Muscle layer of duodenum (tissue), 2 donors: ENCODE measurements around the gene IGLON5.

Experiments
- H3K27ac ChIP-seq: one replicate; pipeline ENCODE4 v1.7.0; 2013; ENCODE audit warnings: mild to moderate bottlenecking, low read length
- H3K27me3 ChIP-seq: one replicate; pipeline ENCODE4 v1.7.0; 2013; ENCODE audit warnings: low read depth, mild to moderate bottlenecking, control low read depth, low read length
- H3K36me3 ChIP-seq, 2 donors: one replicate each; pipeline ENCODE4 v1.7.0; 2013; ENCODE audit warnings: low read length in 2 of 2, control low read depth in 1 of 2, mild to moderate bottlenecking in 1 of 2; ENCODE audit not compliant: insufficient read depth in 2 of 2, control insufficient read depth in 1 of 2
- H3K4me1 ChIP-seq, 2 donors: one replicate each; pipeline ENCODE4 v1.7.0; 2013; ENCODE audit warnings: low read length in 2 of 2, mild to moderate bottlenecking in 2 of 2, control low read depth in 1 of 2, moderate library complexity in 1 of 2; ENCODE audit not compliant: insufficient read depth in 2 of 2, control insufficient read depth in 1 of 2
- H3K4me3 ChIP-seq, 2 donors: one replicate each; pipeline ENCODE4 v1.7.0; 2013; ENCODE audit warnings: low read length in 2 of 2, low read depth in 1 of 2, mild to moderate bottlenecking in 1 of 2
- H3K9me3 ChIP-seq, 2 donors: one replicate each; pipeline ENCODE4 v1.7.0; 2013; ENCODE audit warnings: low read length in 2 of 2, control low read depth in 1 of 2, mild to moderate bottlenecking in 1 of 2; ENCODE audit not compliant: control insufficient read depth in 1 of 2
- donor health status: healthy.

IGLON5 gene

DNA sequence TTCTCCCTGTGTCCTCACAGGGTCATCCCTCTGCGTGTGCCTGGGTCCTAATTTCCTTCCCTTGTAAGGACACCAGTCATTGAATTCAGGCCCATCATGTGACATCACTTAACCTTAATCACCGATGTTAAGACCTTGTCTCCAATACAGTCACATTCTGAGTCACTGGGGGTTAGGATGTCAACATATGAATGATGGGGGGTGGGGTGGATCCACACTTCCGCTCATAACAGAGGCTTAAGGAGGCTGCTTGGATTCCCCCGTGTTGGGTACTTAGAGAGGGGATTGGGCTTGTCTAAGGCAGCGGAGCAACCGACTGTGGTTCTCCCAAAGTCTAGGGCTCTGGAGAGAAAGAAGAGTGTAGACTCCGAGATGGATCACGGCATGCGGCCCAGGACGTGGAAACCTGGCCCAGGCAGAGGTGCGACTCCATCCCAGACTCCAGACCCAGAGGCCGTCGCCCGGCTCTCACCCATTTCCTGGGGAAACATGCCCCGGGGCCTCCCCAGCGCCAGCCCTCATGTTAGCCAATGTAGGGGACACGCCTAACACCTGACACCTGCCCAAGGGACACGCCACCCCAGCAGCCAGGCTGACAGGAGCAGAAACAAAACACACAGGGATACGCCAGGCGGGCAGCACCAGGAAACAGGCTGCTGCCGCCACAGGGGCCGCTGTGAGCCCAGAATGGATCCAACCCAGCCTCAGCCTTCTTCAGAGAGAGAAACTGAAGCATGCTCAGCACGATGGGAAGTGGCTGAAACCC, 17.1 kb upstream of the IGLON5 start:
- Histone ChIP-seq H3K4me1 (no peaks in the 10 kb centered on the region), H3K9me3 (peaks cover 0 to 3% of the 10 kb centered on the region in 2 donors), H3K27ac (no peak overlapping the region), H3K4me3 (no peak overlapping the region), H3K36me3 (no peaks in the 10 kb centered on the region), H3K27me3 (no peaks in the 10 kb centered on the region)

DNA sequence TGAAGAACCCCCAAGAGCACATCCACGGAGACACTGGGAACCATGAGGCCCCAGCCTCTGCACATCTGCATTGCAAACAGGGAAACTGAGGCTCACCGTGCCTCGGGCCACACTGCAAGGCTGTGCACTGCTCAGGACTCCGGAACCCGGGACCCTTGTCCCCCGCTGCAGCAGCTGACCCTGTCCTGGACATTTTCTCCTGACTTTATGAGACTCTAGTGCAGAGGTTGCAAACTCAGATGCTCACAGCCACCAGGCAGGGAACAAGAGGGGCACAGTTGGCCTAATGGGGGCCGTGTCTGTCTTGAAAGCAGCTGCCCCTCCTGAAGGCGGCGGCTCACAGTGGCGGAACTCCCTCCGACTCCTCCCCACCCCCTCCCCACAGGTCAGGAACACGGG, 16.5 kb upstream of the IGLON5 start:
- Histone ChIP-seq H3K9me3 (peaks cover 0 to 3% of the 10 kb centered on the region in 2 donors), H3K27ac (no peak overlapping the region), H3K4me1 (no peaks in the 10 kb centered on the region), H3K36me3 (no peaks in the 10 kb centered on the region), H3K4me3 (no peak overlapping the region), H3K27me3 (no peaks in the 10 kb centered on the region)

DNA sequence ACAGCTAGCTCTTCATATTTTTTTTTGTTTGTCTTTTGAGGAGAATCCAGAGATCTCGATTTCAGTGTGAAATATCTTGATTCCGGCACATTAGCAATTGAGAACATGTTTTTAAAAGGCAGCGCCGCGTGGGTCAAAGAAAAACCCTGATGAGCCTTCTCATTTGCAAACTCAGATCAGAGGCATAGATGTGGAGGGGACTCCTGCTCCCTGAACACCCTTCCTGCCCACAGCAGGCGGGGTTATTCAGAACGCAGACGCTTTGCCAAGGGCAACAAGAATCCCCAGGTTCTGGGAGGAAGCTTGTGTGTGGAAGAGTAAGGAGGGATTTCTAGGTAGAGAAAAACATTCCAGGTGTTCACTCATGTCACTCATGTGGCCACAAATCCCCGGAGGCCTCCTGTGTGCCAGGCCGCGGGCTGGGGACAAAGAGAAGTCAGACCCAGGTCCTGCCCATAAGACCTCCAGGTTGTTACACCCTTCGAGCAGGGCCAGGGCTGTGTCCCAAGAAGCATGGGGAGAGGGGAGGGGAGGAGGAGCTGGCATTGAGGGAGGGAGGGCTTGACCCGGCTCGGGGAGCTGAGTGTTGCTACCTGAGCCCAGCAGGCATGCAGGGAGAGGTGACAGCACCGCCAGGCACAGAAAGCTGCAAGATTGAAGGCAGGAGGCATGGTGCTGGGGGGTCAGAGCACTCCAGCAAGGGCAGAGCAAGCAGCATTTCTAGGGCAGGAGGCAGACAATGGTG, 15.9 kb upstream of the IGLON5 start:
- Histone ChIP-seq H3K27ac (no peak overlapping the region), H3K4me1 (no peaks in the 10 kb centered on the region), H3K36me3 (no peaks in the 10 kb centered on the region), H3K4me3 (no peak overlapping the region), H3K9me3 (no peaks in the 10 kb centered on the region), H3K27me3 (no peaks in the 10 kb centered on the region)

DNA sequence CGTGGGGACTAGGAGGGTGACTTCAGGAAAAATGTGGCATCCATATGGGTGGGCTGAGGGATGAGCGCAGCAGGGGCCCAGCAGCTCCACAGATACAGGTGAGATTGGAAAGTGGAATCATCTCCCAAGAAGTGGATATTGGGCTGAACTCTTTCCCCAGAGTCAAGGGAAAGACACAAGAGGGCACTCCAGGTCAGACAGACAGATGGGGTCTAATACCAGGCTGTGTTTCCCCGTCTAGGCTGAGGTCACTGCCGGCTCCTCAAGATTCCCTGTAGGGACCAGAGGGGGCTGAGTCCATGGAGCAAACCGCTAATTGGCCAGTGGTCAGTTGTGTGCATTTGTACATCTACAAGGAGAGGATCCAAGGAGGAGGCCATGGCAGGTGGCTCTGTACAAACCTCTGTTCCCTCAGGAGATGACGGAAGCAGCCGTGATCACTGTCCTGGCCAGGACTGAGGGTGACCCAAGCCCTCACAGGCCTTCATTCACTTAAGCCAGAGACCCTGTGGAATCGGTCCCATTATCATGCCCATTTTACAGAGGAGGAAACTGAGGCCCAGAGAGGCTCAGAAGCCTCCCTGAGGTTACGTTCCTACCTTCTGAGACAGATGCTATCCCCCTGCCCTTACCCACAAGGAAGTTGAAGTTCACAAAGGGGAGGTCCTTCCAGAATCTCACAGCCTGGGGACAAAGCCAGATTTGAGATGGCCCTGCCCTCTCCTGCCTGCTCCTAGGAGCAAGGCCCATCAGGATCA, 14.9 kb upstream of the IGLON5 start:
- Histone ChIP-seq H3K4me3 (no peak overlapping the region), H3K27me3 (no peaks in the 10 kb centered on the region), H3K4me1 (no peaks in the 10 kb centered on the region)

DNA sequence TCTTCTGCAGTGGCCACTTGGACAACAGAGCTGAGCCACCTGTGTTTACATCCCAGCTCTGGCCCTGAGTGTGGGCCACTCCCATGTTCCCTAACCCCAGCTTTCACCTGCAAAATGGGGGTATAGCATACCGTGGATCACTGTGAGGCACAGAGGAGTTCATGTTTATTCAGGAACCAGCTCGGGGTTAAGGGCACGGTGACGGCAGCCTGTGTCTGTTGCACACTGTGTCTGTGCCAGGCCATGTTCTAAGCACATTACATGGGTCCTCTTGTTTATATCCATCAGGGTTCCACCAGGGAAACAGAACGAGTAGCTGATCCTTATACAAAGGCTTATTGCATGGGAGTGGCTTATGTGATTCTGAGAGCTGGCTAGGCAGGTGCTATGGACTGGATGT, 14.0 kb upstream of the IGLON5 start:
- H3K4me1 ChIP-seq, result no peaks in the 10 kb centered on the region
- no peaks in the 10 kb centered on the region for H3K27me3 ChIP-seq
- H3K27ac ChIP-seq, result no peak overlapping the region
- peaks cover 0 to 2% of the 10 kb centered on the region in 2 donors for H3K9me3 ChIP-seq
- H3K4me3 ChIP-seq, result no peak overlapping the region
- no peaks in the 10 kb centered on the region for H3K36me3 ChIP-seq

More for the DNA sequence above, 14.9 kb upstream of the IGLON5 start:
- Histone ChIP-seq H3K9me3 (no peaks in the 10 kb centered on the region), H3K27ac (no peak overlapping the region), H3K36me3 (no peaks in the 10 kb centered on the region)

DNA sequence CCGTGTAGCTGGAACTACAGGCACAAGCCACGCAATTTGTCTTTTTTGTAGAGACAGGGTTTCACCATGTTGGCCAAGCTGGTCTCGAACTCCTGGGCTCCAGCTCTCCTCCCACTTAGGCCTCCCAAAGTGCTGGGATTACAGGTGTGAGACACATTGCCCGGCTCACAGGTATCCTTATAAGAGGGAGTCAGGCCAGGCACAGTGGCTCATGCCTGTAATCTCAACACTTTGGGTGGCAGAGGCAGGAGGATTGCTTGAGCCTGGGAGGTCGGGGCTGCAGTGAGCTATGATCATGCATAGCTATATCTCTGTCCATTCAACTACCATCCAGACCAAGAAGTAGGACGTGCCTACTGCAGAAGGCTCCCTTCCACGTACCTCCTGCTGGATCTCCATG, 10.2 kb upstream of the IGLON5 start:
- Histone ChIP-seq H3K9me3 (peaks cover 0 to 24% of the 10 kb centered on the region in 2 donors), H3K27ac (no peak overlapping the region), H3K27me3 (no peaks in the 10 kb centered on the region), H3K4me1 (no peaks in the 10 kb centered on the region), H3K36me3 (no peaks in the 10 kb centered on the region), H3K4me3 (no peak overlapping the region)

DNA sequence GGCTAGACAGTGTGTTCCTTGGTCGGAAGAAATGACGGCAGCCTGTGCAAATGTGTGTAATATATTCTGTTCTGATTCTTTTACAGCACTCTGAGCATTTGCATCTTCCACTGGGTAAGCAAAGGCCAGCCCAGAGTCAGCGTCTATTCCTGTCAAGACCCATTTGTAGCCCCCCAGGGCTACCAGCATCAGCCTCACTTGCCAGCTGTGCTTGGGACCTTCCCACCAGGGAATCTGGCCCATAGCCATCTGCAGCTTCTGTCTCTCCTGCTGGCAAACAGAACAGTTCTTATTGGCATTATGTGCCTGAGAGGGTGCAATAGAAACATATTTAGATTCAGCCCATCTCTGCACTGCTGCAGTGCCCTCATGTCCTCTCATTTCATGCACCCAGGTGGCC, 6.0 kb upstream of the IGLON5 start:
- H3K36me3 ChIP-seq, result no peaks in the 10 kb centered on the region
- no peak overlapping the region for H3K27ac ChIP-seq
- H3K4me1 ChIP-seq, result no peaks in the 10 kb centered on the region
- peaks cover 11% of the 10 kb centered on the region for H3K27me3 ChIP-seq
- peaks cover 13 to 37% of the 10 kb centered on the region in 2 donors for H3K9me3 ChIP-seq
- no peak overlapping the region for H3K4me3 ChIP-seq

DNA sequence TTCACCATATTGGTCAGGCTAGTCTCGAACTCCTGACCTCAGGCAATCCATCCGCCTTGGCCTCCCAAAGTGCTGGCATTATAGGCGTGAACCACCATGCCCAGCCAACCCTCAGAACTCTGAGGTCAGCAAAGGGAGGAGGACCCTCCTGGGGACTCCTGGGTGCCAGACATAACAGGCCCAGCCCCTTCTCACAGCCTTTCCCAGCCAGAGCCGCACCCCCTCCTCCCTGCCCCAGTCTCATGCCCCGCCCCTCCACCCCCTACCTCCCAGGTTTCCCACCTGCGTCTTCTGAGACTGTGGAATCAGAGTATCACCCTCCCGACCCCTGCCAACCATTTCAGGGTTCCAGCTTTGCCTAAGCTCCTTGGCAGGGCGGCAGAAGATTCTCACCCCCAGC, 5.2 kb downstream of the IGLON5 start:
- peaks cover 0 to 4% of the 10 kb centered on the region in 2 donors for H3K9me3 ChIP-seq
- H3K4me1 ChIP-seq, result peaks cover 0 to 3% of the 10 kb centered on the region in 2 donors
- no peak overlapping the region for H3K27ac ChIP-seq
- H3K4me3 ChIP-seq, result no peak overlapping the region
- no peaks in the 10 kb centered on the region for H3K36me3 ChIP-seq
- H3K27me3 ChIP-seq, result peaks cover 3% of the 10 kb centered on the region

DNA sequence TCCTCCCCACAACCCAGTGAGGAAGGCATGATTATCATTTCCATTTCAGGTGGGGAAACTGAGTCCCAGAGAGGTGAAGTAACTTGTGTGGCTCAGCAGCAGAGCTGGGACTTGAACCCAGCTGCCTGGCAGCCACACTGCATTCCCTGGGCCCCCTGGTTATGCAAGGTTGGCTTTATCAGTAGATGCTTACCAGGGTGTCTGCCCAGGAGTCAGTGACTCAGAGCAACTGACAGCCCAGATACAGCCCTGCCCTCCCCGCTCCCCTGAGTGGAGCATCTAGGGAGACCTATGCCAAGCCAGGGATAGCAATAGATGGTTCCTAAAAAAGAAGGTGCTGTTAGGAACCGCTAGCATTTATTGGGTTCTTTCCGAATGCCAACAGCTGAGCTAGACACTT, 5.9 kb downstream of the IGLON5 start:
- H3K27me3 ChIP-seq, result peaks cover under 1% of the 10 kb centered on the region
- H3K27ac ChIP-seq, result no peak overlapping the region

DNA sequence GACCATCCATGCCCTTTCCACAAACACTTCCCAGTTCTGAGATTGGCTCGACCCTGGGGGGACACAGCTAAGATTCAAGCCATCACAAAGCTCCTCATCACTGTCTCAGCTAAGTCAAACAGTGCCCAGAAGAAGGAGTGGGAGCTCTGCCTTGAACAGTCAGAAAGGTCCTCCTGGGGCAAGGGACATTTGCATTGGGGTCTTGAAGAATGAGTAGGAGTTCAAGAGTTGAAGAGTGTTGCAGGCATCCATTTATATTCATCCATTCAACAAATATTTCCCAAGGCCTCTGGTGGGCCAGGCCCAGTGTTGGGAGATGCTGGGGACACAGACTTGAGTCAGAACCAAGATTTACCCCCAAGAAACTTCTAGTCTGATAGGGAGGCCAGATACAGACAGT, 6.5 kb downstream of the IGLON5 start:
- Histone ChIP-seq H3K4me3 (no peak overlapping the region), H3K4me1 (peaks cover 0 to 3% of the 10 kb centered on the region in 2 donors)

More for the DNA sequence above, 5.9 kb downstream of the IGLON5 start:
- Histone ChIP-seq H3K9me3 (peaks cover 0 to 4% of the 10 kb centered on the region in 2 donors), H3K36me3 (no peaks in the 10 kb centered on the region), H3K4me1 (peaks cover 0 to 3% of the 10 kb centered on the region in 2 donors), H3K4me3 (no peak overlapping the region)

More for the DNA sequence above, 6.5 kb downstream of the IGLON5 start:
- H3K36me3 ChIP-seq, result no peaks in the 10 kb centered on the region
- no peaks in the 10 kb centered on the region for H3K27me3 ChIP-seq
- peaks cover 0 to 4% of the 10 kb centered on the region in 2 donors for H3K9me3 ChIP-seq
- H3K27ac ChIP-seq, result no peak overlapping the region
